ENCODE measurements around the gene MEPCE.
A peak's percentile ranks its signal among the peaks of the same experiment; 100 is the strongest.

Gene MEPCE

GRCh38 chr7:100407285-100408180, 22.1 kb upstream of the MEPCE start:
- peak; percentile 46 for DNase-seq

- DNase-seq: no peak
These were observed 18.5 kb upstream of the MEPCE start for GRCh38 chr7:100411101-100411500.

GRCh38 chr7:100413346-100413745, 16.3 kb upstream of the MEPCE start:
- DNase-seq: no peak

- DNase-seq: no peak
These were observed 15.7 kb upstream of the MEPCE start for GRCh38 chr7:100413889-100414288.

GRCh38 chr7:100415448-100415847, 14.2 kb upstream of the MEPCE start:
- no peak for DNase-seq

- no peak for DNase-seq
These were observed 10.5 kb upstream of the MEPCE start for GRCh38 chr7:100418930-100419659.

GRCh38 chr7:100419660-100420226, 9.9 kb upstream of the MEPCE start:
- no peak for DNase-seq

- no peak for DNase-seq
These were observed 6.3 kb upstream of the MEPCE start for GRCh38 chr7:100423315-100423714.

GRCh38 chr7:100425347-100425746, 4.3 kb upstream of the MEPCE start:
- no peak for DNase-seq

GRCh38 chr7:100426516-100426915, 3.1 kb upstream of the MEPCE start:
- DNase-seq: no peak

- no peak for DNase-seq
These were observed 1.9 kb upstream of the MEPCE start for GRCh38 chr7:100427762-100428198.

GRCh38 chr7:100428199-100428966, 1.2 kb upstream of the MEPCE start, which contains the start of gene ZCWPW1:
Gene ZCWPW1, minus strand, starts transcription at chr7:100428703. Its CDS starts 8,054 bp downstream, at chr7:100420649.
- DNase-seq: peak; percentile 97

- peak; percentile 100 for DNase-seq
These were observed 529 bp upstream of the MEPCE start for GRCh38 chr7:100428967-100429636.

GRCh38 chr7:100430493-100431285, 1.1 kb downstream of the MEPCE start:
- DNase-seq: peak; percentile 39

GRCh38 chr7:100431286-100431735, 1.7 kb downstream of the MEPCE start:
- DNase-seq: no peak

- no peak for DNase-seq
These were observed 2.4 kb downstream of the MEPCE start for GRCh38 chr7:100432053-100432452.

- no peak for DNase-seq
These were observed 3.1 kb downstream of the MEPCE start for GRCh38 chr7:100432621-100433275.

GRCh38 chr7:100433276-100433591, 3.6 kb downstream of the MEPCE start:
- no peak for DNase-seq

- no peak for DNase-seq
These were observed 4.1 kb downstream of the MEPCE start for GRCh38 chr7:100433592-100434296.
